HG03045 (cell line): ENCODE data around the gene KRTAP5-2.
A peak's percentile ranks its signal among the peaks of the same experiment; 100 is the strongest.
"Not testable (repeated sequence)": the region's sequence is repeated elsewhere in the genome, so short reads cannot be mapped to it uniquely, and the experiment has no call there.

Source experiments
- ATAC-seq: cut with Tn5 transposase; IDR thresholded peaks from one replicate; pipeline ENCODE4 v1.9.1; 2021; ENCODE audit warnings: mild to moderate bottlenecking, moderate library complexity; ENCODE audit not compliant: unreplicated experiment

Gene KRTAP5-2

DNA sequence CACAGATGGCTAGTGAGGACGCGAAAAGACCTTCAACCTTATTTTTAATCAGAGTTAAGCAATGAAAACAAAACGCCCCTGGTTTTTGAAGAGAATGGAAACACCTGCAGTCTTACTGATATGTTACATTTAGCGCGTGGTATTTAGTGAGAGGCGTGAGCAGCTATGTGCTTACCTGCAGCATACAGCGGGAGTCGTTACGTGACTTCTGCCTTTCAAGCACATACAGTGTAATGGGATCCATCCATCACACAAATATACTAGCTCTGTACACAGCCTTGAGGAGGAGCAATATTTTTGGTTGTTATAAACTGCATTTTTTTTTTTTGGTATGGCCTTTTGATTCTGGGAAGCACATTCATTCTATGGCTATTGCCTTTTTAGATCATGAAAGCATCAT, 5.5 kb downstream of the KRTAP5-2 start:
- no peak for ATAC-seq

DNA sequence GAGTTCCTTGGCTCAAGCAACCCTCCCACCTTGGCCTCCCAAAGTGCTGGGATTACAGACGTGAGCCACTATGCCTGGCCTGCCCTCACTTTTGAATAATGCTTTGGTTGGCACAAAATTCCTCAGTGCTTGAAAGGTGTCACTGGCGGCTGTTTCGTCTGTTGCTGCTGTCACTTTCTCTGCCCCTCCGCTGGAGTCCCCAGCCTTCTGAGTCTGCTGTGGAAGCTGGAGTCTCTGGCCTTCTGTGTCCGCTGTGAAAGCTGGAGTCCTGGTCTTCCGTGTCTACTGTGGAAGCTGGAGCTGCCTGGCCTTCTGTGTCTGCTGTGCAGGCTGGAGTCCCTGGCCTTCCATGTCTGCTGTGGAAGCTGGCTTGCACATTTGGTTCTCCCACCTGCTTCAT, 8.1 kb downstream of the KRTAP5-2 start:
- no peak for ATAC-seq

DNA sequence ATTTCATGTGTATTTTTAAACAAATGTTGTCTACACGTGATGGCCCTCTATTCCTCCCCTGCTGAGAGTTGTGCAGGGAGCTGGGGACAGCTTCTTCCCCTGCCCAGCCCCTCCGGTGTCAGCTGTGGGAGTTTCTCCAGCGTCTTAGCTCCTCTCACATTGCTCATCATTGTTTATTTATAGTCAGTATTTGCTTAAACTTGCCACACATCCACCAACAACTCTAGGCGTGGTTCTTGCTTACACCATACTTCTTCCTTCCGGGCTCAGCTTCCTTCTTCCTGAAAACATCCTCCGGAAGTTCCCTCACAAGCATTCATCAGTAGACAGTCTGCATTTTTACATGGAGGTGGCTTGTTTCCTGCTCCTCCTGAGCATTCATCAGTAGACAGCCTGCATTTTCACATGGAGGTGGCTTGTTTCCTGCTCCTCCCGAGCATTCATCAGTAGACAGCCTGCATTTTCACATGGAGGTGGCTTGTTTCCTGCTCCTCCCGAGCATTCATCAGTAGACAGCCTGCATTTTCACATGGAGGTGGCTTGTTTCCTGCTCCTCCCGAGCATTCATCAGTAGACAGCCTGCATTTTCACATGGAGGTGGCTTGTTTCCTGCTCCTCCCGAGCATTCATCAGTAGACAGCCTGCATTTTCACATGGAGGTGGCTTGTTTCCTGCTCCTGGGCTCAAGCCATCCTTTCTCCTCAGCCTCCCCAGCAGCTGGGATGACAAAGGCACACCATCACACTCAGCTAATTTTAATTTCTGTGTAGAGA, 8.7 kb downstream of the KRTAP5-2 start:
- not testable (repeated sequence) for ATAC-seq

DNA sequence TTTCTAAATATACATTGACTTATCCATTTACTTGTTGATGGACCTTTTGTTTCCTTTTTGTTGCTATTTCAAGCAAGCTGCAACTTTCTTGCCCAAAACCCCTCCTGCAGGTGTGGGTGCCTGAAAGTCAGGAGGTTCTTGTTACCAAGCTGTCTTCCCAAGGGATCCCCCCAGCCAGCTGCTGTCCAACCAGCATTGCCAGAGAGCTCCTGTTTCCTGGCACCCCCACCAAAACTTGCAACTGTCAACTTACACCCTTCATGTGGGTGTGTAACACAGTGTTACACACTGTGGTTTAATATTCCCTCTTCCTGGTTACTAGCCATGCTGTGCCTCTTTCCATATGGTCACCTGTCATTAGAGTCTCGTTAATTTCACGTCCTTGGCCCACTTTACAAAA, 11.4 kb downstream of the KRTAP5-2 start:
- no peak for ATAC-seq

DNA sequence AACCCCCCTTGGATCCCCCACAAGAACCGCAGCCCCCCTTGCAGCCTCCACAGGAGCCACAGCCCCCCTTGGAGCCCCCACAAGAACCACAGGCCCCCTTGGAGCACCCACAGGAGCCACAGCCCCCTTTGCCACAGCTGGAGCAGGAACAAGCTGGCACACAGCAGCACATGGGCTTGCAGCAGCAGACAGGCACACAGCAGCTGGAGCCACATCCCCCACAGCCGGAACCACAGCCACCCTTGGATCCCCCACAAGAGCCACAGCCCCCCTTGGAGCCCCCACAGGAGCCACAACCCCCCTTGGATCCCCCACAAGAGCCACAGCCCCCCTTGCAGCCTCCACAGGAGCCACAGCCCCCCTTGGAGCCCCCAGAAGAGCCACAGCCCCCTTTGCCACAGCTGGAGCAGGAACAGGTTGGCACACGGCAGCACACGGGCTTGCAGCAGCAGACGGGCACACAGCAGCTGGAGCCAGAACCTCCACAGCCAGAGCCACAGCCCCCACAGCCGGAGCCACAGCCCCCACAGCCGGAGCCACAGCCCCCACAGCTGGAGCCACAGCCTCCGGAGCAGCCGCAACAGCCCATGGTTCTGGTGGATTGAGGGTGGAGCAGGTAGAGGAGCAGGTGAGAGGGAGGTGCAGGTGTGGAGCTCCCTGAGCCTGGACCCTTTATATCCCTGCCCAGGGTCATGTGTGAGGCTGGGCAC, 13.3 kb downstream of the KRTAP5-2 start, which contains the start of gene KRTAP5-1:
TSS of gene KRTAP5-1 (minus strand) at position 623 of the 710 bp plus-strand sequence. CDS start at position 589, 34 bp downstream.
- ATAC-seq = not testable (repeated sequence)

DNA sequence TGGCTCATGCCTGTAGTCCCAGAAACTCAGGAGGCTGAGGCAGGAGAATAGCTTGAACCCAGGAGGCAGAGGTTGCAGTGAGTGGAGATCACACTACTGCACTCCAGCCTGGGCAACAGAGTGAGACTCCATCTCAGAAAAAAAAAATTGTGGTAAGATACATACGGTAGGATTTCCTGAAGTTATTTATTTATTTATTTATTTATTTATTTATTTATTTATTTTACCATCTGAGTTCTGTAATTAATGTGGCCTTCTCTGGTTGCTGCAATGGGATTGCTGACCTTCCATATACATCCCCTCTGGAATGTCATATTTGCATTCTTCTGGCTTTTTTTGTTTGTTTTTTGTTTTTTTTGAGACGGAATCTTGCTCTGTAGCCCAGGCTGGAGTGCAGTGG, 15.2 kb downstream of the KRTAP5-2 start:
- ATAC-seq = not testable (repeated sequence)

DNA sequence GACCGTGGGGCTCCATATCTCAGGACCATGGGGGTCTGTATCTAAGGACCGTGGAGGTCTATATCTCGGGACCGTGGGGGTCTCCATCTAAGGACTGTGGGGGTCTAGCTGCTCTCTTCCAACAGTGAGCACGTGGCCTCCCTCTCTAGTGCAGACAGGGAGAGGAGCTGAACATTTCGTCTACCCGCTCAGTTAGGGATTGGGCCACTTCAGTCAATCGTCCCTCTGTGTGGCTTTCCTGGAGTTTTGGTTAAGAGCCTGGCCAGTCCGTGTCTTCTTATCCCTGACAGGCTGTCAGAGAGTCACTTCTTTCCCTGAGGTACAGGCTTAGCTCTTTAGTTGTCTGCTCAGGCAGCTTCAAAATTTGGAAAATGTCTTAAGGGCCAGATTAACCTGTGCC, 16.1 kb downstream of the KRTAP5-2 start:
- no peak for ATAC-seq

DNA sequence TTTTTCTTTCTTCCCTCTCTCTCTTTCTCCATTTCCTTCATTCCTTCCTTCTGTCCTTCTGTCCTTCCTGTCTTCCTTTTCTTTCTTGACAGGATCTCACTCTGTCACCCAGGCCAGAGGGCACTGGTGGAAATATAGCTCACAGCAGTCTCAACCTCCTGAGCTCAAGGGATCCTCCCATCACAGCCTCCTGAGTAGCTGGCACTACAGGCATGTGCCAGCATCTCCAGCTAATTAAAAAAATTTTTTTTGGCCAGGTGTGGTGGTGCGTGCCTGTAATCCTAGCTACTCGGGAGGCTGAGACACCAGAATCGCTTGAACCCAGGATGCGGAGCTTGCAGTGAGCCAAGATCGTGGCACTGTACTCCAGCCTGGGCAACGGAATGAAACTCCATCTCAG, 21.3 kb downstream of the KRTAP5-2 start:
- no peak for ATAC-seq

DNA sequence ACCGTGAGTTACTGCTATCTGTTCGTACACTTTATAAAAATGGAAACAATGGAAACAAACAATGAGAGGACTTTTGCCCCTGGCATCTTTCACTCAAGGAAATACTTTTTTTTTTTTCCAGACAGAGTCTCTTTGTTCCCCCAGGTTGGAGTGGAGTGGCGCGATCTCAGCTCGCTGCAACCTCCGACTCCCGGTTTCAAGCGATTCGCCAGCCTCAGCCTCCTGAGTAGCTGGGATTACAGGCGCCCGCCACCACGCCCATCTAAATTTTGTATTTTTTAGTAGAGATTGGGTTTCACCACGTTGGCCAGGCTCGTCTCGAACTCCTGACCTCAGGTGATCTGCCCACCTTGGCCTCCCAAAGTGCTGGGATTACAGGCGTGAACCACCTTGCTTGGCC, 22.3 kb downstream of the KRTAP5-2 start:
- ATAC-seq = not testable (repeated sequence)

DNA sequence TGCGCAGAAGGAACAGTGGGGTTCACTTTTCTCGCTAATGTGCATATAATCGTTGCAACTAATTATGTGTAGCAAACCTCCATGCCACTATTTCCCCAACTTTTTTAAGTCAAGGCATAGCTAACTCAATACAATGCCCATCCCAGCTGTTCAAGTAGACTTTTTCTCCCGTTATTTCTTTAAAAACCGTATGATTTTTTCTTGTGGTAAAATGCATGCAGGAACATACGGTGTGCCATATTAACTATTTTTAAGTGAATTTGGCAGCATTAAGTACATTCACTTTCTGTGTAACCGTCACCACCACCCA, 23.2 kb downstream of the KRTAP5-2 start:
- ATAC-seq = no peak

DNA sequence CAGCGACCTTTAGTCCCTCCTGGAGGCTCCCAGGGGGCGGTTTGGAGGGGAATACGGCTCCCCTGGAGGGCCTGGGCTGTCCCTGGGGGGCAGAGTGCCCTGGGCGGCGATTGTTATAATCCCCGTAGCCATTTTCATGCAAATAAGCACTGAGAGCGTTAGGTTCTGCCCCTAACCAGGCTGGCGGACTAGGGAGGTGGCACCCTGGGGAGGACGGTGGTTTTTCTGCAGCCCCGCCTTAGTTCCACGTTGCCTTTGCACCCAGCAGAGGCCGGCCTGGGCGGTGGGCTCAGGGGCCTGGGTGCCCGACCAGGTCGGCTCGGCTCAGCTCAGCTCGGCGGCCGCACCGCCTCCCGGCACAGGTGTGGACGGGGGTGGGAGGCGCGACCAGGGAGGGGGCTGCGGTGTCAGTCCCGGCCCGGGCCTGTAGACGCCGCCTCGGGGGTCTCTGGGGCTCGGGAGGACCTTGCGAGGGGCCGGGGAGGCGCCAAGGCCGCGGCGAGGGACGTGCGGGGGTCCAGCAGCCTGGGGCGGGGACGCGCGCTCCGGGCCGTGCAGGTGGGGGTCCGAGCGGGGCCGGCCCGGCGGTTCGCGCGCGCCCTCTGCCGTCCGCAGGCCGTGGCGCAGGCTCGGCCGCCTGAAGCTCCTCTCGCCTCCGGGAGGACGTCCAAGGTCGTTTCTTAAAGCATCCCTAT, 23.7 kb downstream of the KRTAP5-2 start:
- no peak for ATAC-seq

DNA sequence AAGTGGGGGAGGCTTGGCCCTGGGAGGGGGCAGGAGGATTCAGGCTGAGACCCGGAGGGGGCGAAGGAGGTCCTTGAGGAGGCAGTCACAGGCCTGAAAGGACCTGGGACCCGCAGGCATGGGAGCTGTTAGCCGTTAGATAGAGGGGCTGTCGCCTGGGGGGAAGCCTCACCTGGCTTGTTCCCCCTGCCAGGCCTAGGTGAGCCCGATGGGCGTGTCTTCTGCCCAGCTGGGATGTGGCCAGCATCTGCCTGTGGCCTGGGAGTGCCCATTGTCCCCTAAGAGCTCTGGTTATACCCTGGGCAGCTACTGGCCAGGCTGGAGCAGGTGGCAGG, 24.2 kb downstream of the KRTAP5-2 start:
- ATAC-seq = no peak

DNA sequence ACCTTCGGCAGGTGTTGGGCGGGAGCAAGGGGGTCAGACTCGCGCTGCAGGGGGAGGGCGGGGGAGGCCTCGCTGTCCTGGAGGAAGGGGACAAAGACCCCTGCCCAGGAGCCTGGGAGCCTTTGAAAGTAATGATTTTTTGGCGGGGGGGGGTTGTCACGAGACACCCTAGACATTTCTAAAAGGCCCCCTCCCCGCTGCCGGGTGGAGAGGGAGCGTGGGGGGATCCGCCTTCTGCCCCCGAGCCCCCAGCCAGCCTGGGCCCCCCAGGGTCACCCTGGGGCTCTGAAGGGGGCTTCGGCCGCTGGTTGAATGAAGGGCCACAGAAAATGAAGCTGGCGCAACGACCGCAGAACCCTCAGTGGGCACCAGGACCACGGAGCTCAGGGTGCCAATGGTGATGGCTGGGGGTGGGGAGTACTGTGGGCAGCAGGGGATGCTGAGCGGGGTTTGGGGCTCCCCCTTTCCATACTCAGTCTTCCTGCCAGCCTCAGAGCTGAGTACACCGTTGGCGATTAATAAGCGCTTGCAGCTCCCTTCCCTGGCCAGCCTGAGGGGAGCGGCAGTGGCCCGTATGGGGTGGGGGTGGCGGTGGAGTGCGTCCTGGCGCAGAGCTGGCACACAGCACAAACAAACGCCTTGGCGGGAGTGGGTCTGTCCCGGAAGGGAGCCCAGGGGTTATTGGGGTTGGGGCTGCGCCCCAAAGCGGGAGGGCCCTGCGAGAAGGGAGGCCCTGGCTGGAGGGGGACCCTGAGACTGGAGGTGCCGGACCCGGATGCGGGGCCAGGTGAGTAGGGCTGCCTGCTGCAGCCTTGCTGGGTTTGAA, 24.8 kb downstream of the KRTAP5-2 start:
- no peak for ATAC-seq

DNA sequence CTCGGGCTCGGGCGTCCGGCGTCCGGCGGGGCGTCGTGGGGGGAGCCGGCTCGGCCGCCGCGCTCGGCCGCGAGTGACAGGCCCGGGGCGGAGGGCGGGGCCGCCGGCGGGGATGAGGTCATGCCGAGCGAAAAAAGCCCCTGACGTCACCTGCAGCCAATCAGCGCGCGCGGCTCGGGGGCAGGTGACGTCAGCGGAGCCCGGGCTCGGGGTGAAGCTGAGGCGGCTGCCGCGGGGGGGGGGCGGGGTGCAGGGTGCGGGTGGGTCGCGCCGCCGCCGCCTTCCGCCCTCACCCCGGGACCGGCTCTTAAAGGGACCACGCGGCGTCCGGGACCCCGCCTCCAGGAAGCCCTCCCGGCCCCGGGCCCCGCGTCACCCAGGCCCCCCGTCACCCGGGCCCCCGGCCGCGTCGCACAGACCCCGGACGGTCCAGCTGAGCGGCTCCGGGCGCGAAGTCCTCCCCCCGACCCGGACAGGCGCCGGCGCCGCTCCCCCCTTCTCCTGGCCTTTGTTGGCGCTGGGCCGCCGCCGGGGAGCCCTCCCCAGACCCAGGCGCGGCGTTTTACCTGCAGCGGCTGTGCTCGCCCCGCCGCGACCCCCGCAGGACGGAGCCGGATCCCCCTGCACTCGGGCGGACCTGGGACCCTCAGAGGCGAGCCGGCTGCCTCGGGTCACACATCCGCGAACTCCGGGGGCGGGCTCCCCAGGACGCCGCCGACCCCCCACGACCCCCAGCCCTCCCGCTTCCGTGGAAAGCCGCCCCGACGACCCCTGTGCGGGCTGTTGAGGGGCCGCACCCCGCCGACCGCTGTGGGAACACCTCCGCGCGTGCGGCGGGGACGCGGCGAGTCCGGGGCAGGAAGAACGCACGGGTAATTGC, 25.7 kb downstream of the KRTAP5-2 start, which contains the start of gene DUSP8:
TSS of gene DUSP8 (minus strand) at position 75 of the 880 bp plus-strand sequence. CDS start 6,445 bp downstream, outside the sequence.
- peak; percentile 51 for ATAC-seq

DNA sequence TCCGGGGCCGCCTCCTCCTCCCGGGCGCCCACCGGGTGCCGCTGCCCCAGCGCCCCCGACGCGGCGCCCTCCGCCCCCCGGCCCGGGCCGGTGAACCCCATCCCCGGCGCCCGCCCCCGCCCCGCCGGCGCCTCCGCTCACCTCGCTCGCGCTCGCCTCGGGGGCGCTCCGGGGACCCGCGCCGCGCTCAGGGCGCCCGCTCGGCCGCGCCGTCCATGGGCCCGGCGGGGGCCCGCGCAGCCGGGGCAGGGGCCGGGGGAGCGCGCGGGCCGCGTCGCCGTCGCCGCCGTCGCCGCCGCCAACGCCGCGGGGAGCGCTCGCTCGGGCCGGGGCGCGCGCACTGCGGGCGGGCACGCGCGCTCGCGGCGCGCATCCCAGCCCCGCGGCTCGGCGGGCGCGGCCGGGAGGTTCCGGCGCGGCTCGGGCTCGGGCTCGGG, 26.3 kb downstream of the KRTAP5-2 start:
- ATAC-seq = peak; percentile 8

DNA sequence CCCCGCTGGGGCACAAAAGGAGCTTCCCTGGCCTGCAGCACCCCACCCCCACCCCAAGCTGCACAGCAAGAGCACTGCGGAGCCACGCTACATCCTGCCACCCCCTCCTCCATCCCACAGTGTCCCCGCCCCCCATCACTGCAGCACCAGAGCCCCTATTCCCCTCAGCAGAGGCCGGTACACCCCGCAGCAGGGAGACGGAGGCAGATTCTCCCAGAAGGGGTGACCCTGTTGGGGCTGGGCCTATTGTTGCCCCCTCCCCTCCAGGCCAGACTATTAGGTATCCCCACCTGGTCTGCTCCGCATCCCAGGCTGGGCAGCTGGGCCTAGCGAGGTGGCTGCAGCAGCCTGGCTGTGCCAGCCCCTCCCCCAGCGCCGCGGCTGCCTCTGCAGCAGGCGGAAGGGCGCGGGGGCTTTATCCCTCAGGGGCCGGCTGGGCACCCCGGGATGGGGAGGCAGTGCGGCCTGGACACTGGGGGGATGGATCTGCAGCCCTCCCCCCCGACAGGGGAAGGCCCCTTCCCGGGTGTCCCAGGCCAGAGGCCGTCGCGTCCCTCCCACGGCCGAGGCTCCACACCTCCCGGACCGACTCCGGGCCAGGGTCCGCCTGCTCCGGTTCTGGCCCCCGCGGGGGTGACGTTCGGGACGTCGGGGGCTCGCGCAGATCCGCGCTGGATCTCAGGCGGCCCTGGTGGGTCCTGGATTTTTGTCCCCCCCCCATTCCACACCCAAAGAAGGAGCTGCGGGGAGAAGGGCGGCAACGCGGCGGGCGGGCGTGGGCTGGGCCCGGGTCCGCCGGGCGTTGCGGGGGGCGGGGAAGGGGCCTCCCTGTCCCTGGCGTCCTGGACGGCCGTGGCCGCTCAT, 27.0 kb downstream of the KRTAP5-2 start:
- no peak for ATAC-seq

DNA sequence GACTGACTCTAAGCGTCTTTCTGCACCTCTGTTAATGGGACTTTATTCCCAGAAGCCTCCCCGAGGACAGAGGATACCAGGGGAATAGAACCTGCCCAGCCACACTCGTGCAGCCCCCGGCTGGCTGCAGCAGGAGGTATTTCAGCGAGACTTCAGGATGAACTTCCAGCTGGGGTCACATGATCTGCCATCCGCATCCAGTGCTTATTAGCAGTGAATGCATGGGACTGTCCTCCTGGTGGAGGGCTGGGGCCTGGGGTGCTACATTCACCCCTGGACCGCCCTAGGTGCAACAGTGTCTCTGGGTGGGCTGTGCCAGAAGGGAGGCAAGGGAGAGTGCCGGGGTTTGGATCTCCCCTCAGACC, 27.6 kb downstream of the KRTAP5-2 start:
- no peak for ATAC-seq

DNA sequence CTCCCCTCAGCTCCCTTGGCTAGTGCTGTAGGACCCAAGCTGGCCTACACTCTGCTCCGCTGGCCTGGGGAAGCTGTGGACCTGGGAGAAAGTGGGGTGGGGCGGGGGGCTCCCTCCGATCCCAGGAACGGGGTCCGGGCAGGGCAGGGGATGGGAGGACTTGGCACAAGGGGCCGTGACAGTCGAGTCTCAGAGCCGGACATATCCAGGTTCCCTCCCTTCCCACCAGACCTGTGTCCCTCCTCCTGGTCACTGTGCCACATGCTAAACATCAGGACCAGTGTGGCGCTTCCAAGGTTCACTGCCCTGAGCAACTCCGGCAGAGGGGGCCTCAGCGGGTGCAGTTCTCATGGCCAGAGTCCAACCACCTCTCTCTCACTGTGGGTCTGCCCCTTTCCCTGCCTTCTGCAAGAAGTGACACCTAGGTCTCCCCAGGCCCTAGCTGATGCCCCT, 28.1 kb downstream of the KRTAP5-2 start:
- ATAC-seq = no peak

DNA sequence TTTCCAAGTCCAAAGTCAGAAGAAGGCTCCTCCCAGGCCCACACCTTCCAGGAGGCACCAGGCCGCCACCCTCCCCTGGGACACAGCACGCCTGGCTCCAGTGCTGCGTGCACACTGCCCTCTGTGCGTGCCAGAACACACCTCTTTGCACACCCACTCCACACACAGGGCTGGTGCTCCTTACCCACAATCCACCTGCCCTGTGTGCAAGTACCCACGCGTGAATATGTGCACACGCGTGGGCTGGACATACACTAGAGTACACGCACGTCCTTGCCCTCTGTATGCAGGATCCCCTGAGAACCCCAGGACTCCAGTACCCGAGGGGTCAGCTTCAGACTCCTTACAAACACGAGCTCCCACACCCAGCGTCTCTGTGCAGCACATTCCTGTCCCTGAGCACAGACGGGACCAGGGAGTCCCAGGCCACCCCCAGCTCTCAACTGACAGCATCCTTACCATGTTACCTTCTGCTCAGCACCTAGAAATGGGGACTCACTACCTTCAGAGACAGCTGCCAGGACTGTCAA, 28.8 kb downstream of the KRTAP5-2 start:
- no peak for ATAC-seq
